Neural cell (in vitro differentiated cells): ENCODE data around the gene PPIE. TPM values are rescaled to one million over a fixed set of nuclear protein-coding genes. Genes with fewer than 3 reads are reported as not detected.

ENCODE experiments used
- H2AFZ ChIP-seq: fragments of 200-600, 300-800 bp; sonication (generic), shearing (Covaris generic); 2 replicates; pipeline ENCODE4 v1.6.0; 2014; ENCODE audit warnings: low read depth, mild to moderate bottlenecking, antibody characterized with exemption, low read length, moderate library complexity
- H3F3A ChIP-seq: fragments of 200-600 bp; shearing (Covaris generic); 2 replicates; pipeline ENCODE4 v1.6.1; 2016; ENCODE audit warnings: mild to moderate bottlenecking, moderate library complexity, mixed read lengths, antibody characterized with exemption, low read length; ENCODE audit not compliant: insufficient read depth, poor library complexity, severe bottlenecking
- H3K27ac ChIP-seq: fragments of 200-600, 300-800 bp; sonication (generic), shearing (Covaris generic); 2 replicates; pipeline ENCODE4 v1.5.1; 2014; ENCODE audit warnings: mild to moderate bottlenecking, low read length, moderate library complexity
- H3K27me3 ChIP-seq: fragments of 300-800, 200-600 bp; sonication (generic), shearing (Covaris generic); 2 replicates; pipeline ENCODE4 v1.6.0; 2014; ENCODE audit warnings: mild to moderate bottlenecking, low read depth, low read length, moderate library complexity; ENCODE audit not compliant: insufficient read depth
- H3K36me3 ChIP-seq: fragments of 300-800, 200-600 bp; sonication (generic), shearing (Covaris generic); 2 replicates; pipeline ENCODE4 v1.5.1; 2014; ENCODE audit warnings: mild to moderate bottlenecking, antibody characterized with exemption, low read length, moderate library complexity; ENCODE audit not compliant: insufficient read depth
- H3K4me2 ChIP-seq: fragments of 300-800, 200-600 bp; sonication (generic), shearing (Covaris generic); 2 replicates; pipeline ENCODE4 v1.6.0; 2014; ENCODE audit warnings: mild to moderate bottlenecking, low read length
- H3K4me3 ChIP-seq: fragments of 300-800, 200-600 bp; sonication (generic), shearing (Covaris generic); 2 replicates; pipeline ENCODE4 v1.5.1; 2014; ENCODE audit warnings: mild to moderate bottlenecking, low read length, moderate library complexity
- H3K79me2 ChIP-seq: fragments of 200-600 bp; shearing (Covaris generic); replicated peaks from 2 replicates; pipeline ENCODE4 v1.6.0; 2014; ENCODE audit warnings: mild to moderate bottlenecking, low read length, moderate library complexity; ENCODE audit not compliant: insufficient read depth
- H3K9ac ChIP-seq: fragments of 300-800, 200-600 bp; sonication (generic), shearing (Covaris generic); 2 replicates; pipeline ENCODE4 v1.6.1; 2016; ENCODE audit warnings: mild to moderate bottlenecking, low read length, mixed read lengths
- H3K9me2 ChIP-seq: fragments of 200-600 bp; shearing (Covaris generic); 2 replicates; pipeline ENCODE4 v1.6.1; 2016; ENCODE audit warnings: mild to moderate bottlenecking, low read length, mixed read lengths; ENCODE audit not compliant: insufficient read depth
- H3K9me3 ChIP-seq: fragments of 200-600, 300-800 bp; sonication (generic), shearing (Covaris generic); 2 replicates; pipeline ENCODE4 v1.6.1; 2016; ENCODE audit warnings: mild to moderate bottlenecking, mixed run types, low read length, moderate library complexity, mixed read lengths
- H4K20me1 ChIP-seq: fragments of 200-600 bp; shearing (Covaris generic); 2 replicates; pipeline ENCODE4 v1.6.1; 2016; ENCODE audit warnings: mild to moderate bottlenecking, mixed run types; ENCODE audit not compliant: insufficient read depth
- CTCF ChIP-seq: fragments of 450-650 bp; IDR thresholded peaks from 2 replicates; pipeline ENCODE4 v1.5.1; 2014; ENCODE audit warnings: antibody characterized with exemption, mild to moderate bottlenecking, moderate library complexity; ENCODE audit not compliant: poor library complexity, severe bottlenecking
- EP300 ChIP-seq: fragments of 450-650 bp; conservative IDR thresholded peaks from 2 replicates; pipeline ENCODE4 v1.6.1; 2014; ENCODE audit warnings: antibody characterized with exemption, mild to moderate bottlenecking, moderate library complexity; ENCODE audit not compliant: poor library complexity, severe bottlenecking
- EZH2 ChIP-seq: fragments of 200-600, 300-800 bp; shearing (Covaris generic), sonication (generic); IDR thresholded peaks from 2 replicates; pipeline ENCODE4 v1.6.1; 2014; ENCODE audit warnings: antibody characterized with exemption, low read length, borderline replicate concordance, mild to moderate bottlenecking; ENCODE audit not compliant: insufficient read depth, poor library complexity, severe bottlenecking
- MXI1 ChIP-seq: fragments of 450-650 bp; conservative IDR thresholded peaks from 2 replicates; pipeline ENCODE4 v1.6.1; 2014; ENCODE audit warnings: antibody characterized with exemption, mild to moderate bottlenecking; ENCODE audit not compliant: poor library complexity, severe bottlenecking
- POLR2AphosphoS5 ChIP-seq: IDR thresholded peaks from 2 replicates; pipeline ENCODE4 v1.6.1; 2012
- RAD21 ChIP-seq: fragments of 450-650 bp; conservative IDR thresholded peaks from 2 replicates; pipeline ENCODE4 v1.6.1; 2014; ENCODE audit warnings: antibody characterized with exemption, mild to moderate bottlenecking, moderate library complexity
- REST ChIP-seq: IDR thresholded peaks from 2 replicates; pipeline ENCODE4 v1.6.1; 2012; ENCODE audit warnings: borderline replicate concordance
- SMC3 ChIP-seq: fragments of 450-650 bp; conservative IDR thresholded peaks from 2 replicates; pipeline ENCODE4 v1.6.1; 2014; ENCODE audit warnings: antibody characterized with exemption, mild to moderate bottlenecking, moderate library complexity; ENCODE audit not compliant: poor library complexity
- TAF1 ChIP-seq: IDR thresholded peaks from 2 replicates; pipeline ENCODE4 v1.6.1; 2012; ENCODE audit warnings: low read depth
- polyA plus RNA-seq: library from polyadenylated mRNA; depleted of rRNA; stranded (reverse); fragments of >200 nt; gene quantifications from 2 replicates; pipeline ENCODE4 v1.2.3, GENCODE V29; 2014

The PPIE gene
- polyA plus RNA-seq, 1 donor from 2014 or later = 55.9 TPM

GRCh38 chr1:39753132-39754025 is 14.7 kb downstream of the PPIE start:
- H3K36me3 ChIP-seq = no peaks in the 10 kb centered on the region
- no peaks in the 10 kb centered on the region for H4K20me1 ChIP-seq
- no peaks in the 10 kb centered on the region for H3K79me2 ChIP-seq
- H3K9me2 ChIP-seq = no peaks in the 10 kb centered on the region
- no peak overlapping the region for H3K27ac ChIP-seq
- no peaks in the 10 kb centered on the region for H3K27me3 ChIP-seq
- H3K4me2 ChIP-seq = no peak overlapping the region
- no peak overlapping the region for H3K4me3 ChIP-seq
- H3K9me3 ChIP-seq = no peaks in the 10 kb centered on the region
- no peaks in the 10 kb centered on the region for H3F3A ChIP-seq
- TF ChIP-seq POLR2AphosphoS5 = no peak
- TF ChIP-seq TAF1 = no peak
- TF ChIP-seq SMC3 = no peak
- no peak for TF ChIP-seq REST
- TF ChIP-seq RAD21 = no peak
- no peak for TF ChIP-seq EP300
- no peak overlapping the region for H3K9ac ChIP-seq
- H2AFZ ChIP-seq = no peak overlapping the region

- H3K27ac ChIP-seq = no peak overlapping the region
- H2AFZ ChIP-seq = no peak overlapping the region
- H3K27me3 ChIP-seq = no peaks in the 10 kb centered on the region
- H3K36me3 ChIP-seq = no peaks in the 10 kb centered on the region
- no peak for TF ChIP-seq EZH2
- TF ChIP-seq TAF1 = no peak
- TF ChIP-seq POLR2AphosphoS5 = no peak
- no peak for TF ChIP-seq RAD21
- no peak for TF ChIP-seq CTCF
- TF ChIP-seq SMC3 = no peak
- no peak for TF ChIP-seq MXI1
- TF ChIP-seq REST = no peak
- no peak for TF ChIP-seq EP300
- H4K20me1 ChIP-seq = no peaks in the 10 kb centered on the region
- no peaks in the 10 kb centered on the region for H3K79me2 ChIP-seq
- no peaks in the 10 kb centered on the region for H3K9me3 ChIP-seq
- H3K4me2 ChIP-seq = no peak overlapping the region
- no peaks in the 10 kb centered on the region for H3F3A ChIP-seq
- no peak overlapping the region for H3K9ac ChIP-seq
- no peak overlapping the region for H3K4me3 ChIP-seq
- no peaks in the 10 kb centered on the region for H3K9me2 ChIP-seq
These were observed 15.4 kb downstream of the PPIE start for GRCh38 chr1:39754026-39754570.
